GM12878 (cell line): ENCODE data around the gene NUP210L. TPM values are rescaled to one million over a fixed set of nuclear protein-coding genes. Genes with fewer than 3 reads are reported as not detected.

ENCODE experiments used
- ATAC-seq: fragments of 200-7000 bp; cut with Tn5 transposase; 3 replicates; pipeline ENCODE4 v1.9.1; 2020; ENCODE audit warnings: mild to moderate bottlenecking, moderate library complexity
- BruUV-seq: library from RNA; stranded (reverse); fragments of 400-500 nt; replicated peaks from 2 replicates; lab custom pipeline; 2021; lab: Mats Ljungman, UMichigan
- CTCF ChIA-PET: fragments of 300-600 bp; sonication (Branson Sonifier 250); formaldehyde crosslinking; extraction: SDS; loops from one replicate; lab custom pipeline; 2021; ENCODE audit warnings: inconsistent platforms; lab: Yijun Ruan, JAX
- POLR2A ChIA-PET: fragments of 350-600 bp; formaldehyde crosslinking; extraction: SDS; loops from one replicate; lab custom pipeline; 2021; ENCODE audit warnings: inconsistent platforms; lab: Charles Lee
- RAD21 ChIA-PET: fragments of 300-600 bp; sonication (Branson Sonifier 250); formaldehyde crosslinking; loops from one replicate; lab custom pipeline; 2023; ENCODE audit warnings: antibody characterized with exemption; ENCODE audit not compliant: unreplicated experiment; lab: Charles Lee
- SMC1A ChIA-PET: fragments of 300-600 bp; sonication (Branson Sonifier 250); formaldehyde crosslinking; loops from one replicate; lab custom pipeline; 2023; ENCODE audit not compliant: unreplicated experiment, uncharacterized antibody; lab: Charles Lee
- DNase-seq: peaks from one replicate; pipeline ENCODE4 v3.0.0-alpha.2; 2011; ENCODE audit warnings: low read depth, low spot score
- FAIRE-seq: peaks from 3 replicates; lab custom pipeline; 2011; peaks lifted over from hg19 to GRCh38; lab: Jason Lieb, UNC
- H2AFZ ChIP-seq: 2 replicates; pipeline ENCODE4 v1.6.0; 2011; ENCODE audit warnings: low read depth, low read length, control low read depth; ENCODE audit not compliant: control insufficient read depth
- H3K27ac ChIP-seq: 2 replicates; pipeline ENCODE4 v1.5.1; 2011; ENCODE audit warnings: control low read depth; ENCODE audit not compliant: control insufficient read depth, insufficient read depth
- H3K27me3 ChIP-seq, 2 experiments: replicated peaks in 1 of 2; 2 replicates each; pipeline versions ENCODE4 v1.6.0 to v1.6.1; 2011; ENCODE audit warnings: low read length in 1 of 2; ENCODE audit not compliant: control insufficient read depth in 2 of 2, insufficient read depth in 2 of 2
- H3K36me3 ChIP-seq, 2 experiments: 2 replicates each; pipeline ENCODE4 v1.5.1; 2011; ENCODE audit warnings: low read length in 1 of 2; ENCODE audit not compliant: control insufficient read depth in 2 of 2, insufficient read depth in 2 of 2
- H3K4me1 ChIP-seq: 2 replicates; pipeline ENCODE4 v1.6.1; 2011; ENCODE audit warnings: mild to moderate bottlenecking, low read length, moderate library complexity, mixed read lengths; ENCODE audit not compliant: control insufficient read depth, insufficient read depth
- H3K4me2 ChIP-seq: 2 replicates; pipeline ENCODE4 v1.6.0; 2011; ENCODE audit warnings: control low read depth; ENCODE audit not compliant: control insufficient read depth, insufficient read depth
- H3K4me3 ChIP-seq: fragments of 200-600 bp; sonication (generic); 2 replicates; pipeline ENCODE4 v1.5.1; 2016
- H3K79me2 ChIP-seq: 2 replicates; pipeline ENCODE4 v1.6.0; 2011; ENCODE audit warnings: low read length; ENCODE audit not compliant: control insufficient read depth, insufficient read depth
- H3K9ac ChIP-seq: 2 replicates; pipeline ENCODE4 v1.8.0; 2011; ENCODE audit warnings: low read length, control low read depth, mixed read lengths; ENCODE audit not compliant: control insufficient read depth, insufficient read depth
- H3K9me3 ChIP-seq: replicated peaks from 3 replicates; pipeline ENCODE4 v1.5.1; 2011; ENCODE audit warnings: mild to moderate bottlenecking, low read length; ENCODE audit not compliant: control insufficient read depth, insufficient read depth
- H4K20me1 ChIP-seq: 2 replicates; pipeline ENCODE4 v1.6.0; 2011; ENCODE audit not compliant: control insufficient read depth, insufficient read depth
- BHLHE40 ChIP-seq, 2 experiments: fragments of 450-650 bp in 1 of 2; IDR thresholded peaks; 2 replicates each; pipeline ENCODE4 v1.6.1; 2011 to 2017; ENCODE audit warnings: low read depth in 2 of 2, borderline replicate concordance in 1 of 2, improper control_type of control experiment in 1 of 2, low read length in 1 of 2, mild to moderate bottlenecking in 1 of 2
- JUND ChIP-seq: IDR thresholded peaks from 2 replicates; pipeline ENCODE4 v1.6.1; 2012; ENCODE audit warnings: low read depth, mild to moderate bottlenecking, low read length, improper control_type of control experiment, moderate library complexity
- KLF5 ChIP-seq: fragments of 450-650 bp; IDR thresholded peaks from 2 replicates; pipeline ENCODE4 v1.6.1; 2014; ENCODE audit warnings: mild to moderate bottlenecking; ENCODE audit not compliant: partially characterized antibody
- MEF2A ChIP-seq: IDR thresholded peaks from 2 replicates; pipeline ENCODE4 v1.6.1; 2011; ENCODE audit warnings: low read depth, mild to moderate bottlenecking, low read length, moderate library complexity; ENCODE audit not compliant: insufficient read depth
- MTA2 ChIP-seq: fragments of 450-650 bp; IDR thresholded peaks from 2 replicates; pipeline ENCODE4 v1.6.1; 2016; ENCODE audit warnings: low read depth, mild to moderate bottlenecking, moderate library complexity
- PAX8 ChIP-seq: fragments of 450-650 bp; IDR thresholded peaks from 2 replicates; pipeline ENCODE4 v1.6.1; 2017; ENCODE audit warnings: mild to moderate bottlenecking, moderate library complexity
- RAD51 ChIP-seq: fragments of 450-650 bp; IDR thresholded peaks from 2 replicates; pipeline ENCODE4 v1.6.1; 2016; ENCODE audit warnings: moderate library complexity, mild to moderate bottlenecking, inconsistent platforms
- SUZ12 ChIP-seq: fragments of 200-600 bp; sonication (generic); IDR thresholded peaks from one replicate; pipeline ENCODE4 v1.6.1; 2018; ENCODE audit warnings: antibody characterized with exemption, mild to moderate bottlenecking; ENCODE audit not compliant: unreplicated experiment
- ZNF24 ChIP-seq: fragments of 450-650 bp; IDR thresholded peaks from 2 replicates; pipeline ENCODE4 v1.6.1; 2017; ENCODE audit warnings: antibody characterized with exemption, mild to moderate bottlenecking
- WGBS: methylation state at CpG from one replicate; pipeline ENCODE4 v1.1.6; 2016; ENCODE audit warnings: low lambda C conversion rate; ENCODE audit not compliant: insufficient replicate concordance, insufficient coverage; ENCODE audit errors: missing lambda C conversion rate; 5-methylcytosine and 5-hydroxymethylcytosine counted together
- in situ Hi-C: fragments of 300-500 bp; cut with MboI; formaldehyde crosslinking; loops from 9 replicates; pipeline ENCODE4 v1.14.3; 2018; ENCODE audit warnings: mixed read lengths
- intact Hi-C: fragments of 100-400 bp; cut with micrococcal nuclease; formaldehyde crosslinking; loops from one replicate; pipeline ENCODE4 v1.14.2; 2022; ENCODE audit not compliant: unreplicated experiment
- polyA plus RNA-seq, 11 experiments: library from polyadenylated mRNA; depleted of rRNA in 4 of 11; unstranded in 6 of 11; stranded (reverse) in 5 of 11; fragments of >200 nt; fragmentation: Nextera tagmentation in 4 of 11; fragmentation: Illumina TruSeq in 1 of 11; extraction: Ambion mirVana in 4 of 11; extraction: Trizol in 1 of 11; gene quantifications; 1 replicate in 1 of 11; 2 replicates in 10 of 11; pipeline versions ENCODE4 v1.2.1 to v1.2.3, GENCODE V29; 2011 to 2016; ENCODE audit warnings: inconsistent platforms in 2 of 11, missing spikeins in 2 of 11, low read depth in 1 of 11
- total RNA-seq, 4 experiments: library from RNA; depleted of rRNA in 3 of 4; stranded (reverse); fragments of >200 nt in 3 of 4; fragmentation: Illumina TruSeq in 1 of 4; extraction: Trizol in 1 of 4; gene quantifications; 2 replicates each; pipeline versions ENCODE4 v1.2.1 to v1.2.3, GENCODE V29; 2013 to 2021
- TF ChIP-seq, protein P1 (sequence below): fragments of 450-650 bp; IDR thresholded peaks from 2 replicates; pipeline ENCODE4 v1.6.1; 2016; ENCODE audit warnings: mild to moderate bottlenecking
- TF ChIP-seq, protein P2 (sequence below), 3 experiments: IDR thresholded peaks in 2 of 3; conservative IDR thresholded peaks in 1 of 3; 2 replicates each; pipeline ENCODE4 v1.5.1; 2011; ENCODE audit warnings: low read depth in 3 of 3, low read length in 3 of 3, mild to moderate bottlenecking in 3 of 3, control low read depth in 2 of 3, moderate library complexity in 2 of 3, inconsistent platforms in 1 of 3, mixed read lengths in 1 of 3; ENCODE audit not compliant: control insufficient read depth in 2 of 3, insufficient read depth in 1 of 3; ENCODE audit errors: extremely low read depth in 1 of 3

NUP210L gene
- total and polyA plus RNA-seq, 10 of the 15 experiments (the other 5 are each of a cell fraction or from before 2014, with no cell fraction given), result 0.04 to 0.08 (median 0.07) TPM; not detected in 7

DNA sequence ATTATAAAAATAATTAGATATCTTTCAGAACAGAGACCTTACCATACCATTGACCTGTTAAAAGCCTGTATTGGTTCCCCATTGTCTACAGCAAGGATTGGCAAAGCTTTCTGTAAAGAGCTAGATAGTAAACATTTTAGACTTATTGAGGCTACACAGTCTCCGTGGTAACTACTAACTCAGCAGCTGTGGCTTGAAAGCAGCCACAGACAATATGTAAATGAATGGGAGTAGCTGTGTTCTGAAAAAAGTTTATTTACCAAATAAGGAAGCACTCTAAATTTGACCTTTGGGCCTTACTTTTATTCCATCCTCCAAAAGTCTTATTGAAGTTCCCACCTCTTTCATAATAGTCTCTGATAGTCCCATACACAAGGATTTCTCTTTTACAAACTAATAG is 39.7 kb downstream of the NUP210L start:
- Histone ChIP-seq H3K4me3 (no peak overlapping the region), H3K27me3 (no peaks in the 10 kb centered on the region), H3K4me2 (no peak overlapping the region), H4K20me1 (no peaks in the 10 kb centered on the region), H3K27ac (no peak overlapping the region), H3K79me2 (no peaks in the 10 kb centered on the region), H2AFZ (no peak overlapping the region; the same call in 1 of the 2 replicates), H3K4me1 (no peaks in the 10 kb centered on the region; the same call in 1 of the 2 replicates), H3K36me3 (no peaks in the 10 kb centered on the region), H3K9me3 (no peaks in the 10 kb centered on the region), H3K9ac (no peak overlapping the region)
- TF ChIP-seq PAX8, result no peak
- no peak for TF ChIP-seq JUND
- TF ChIP-seq BHLHE40 (IDR thresholded peaks at IDR 0.05; ENCODE audit: borderline replicate concordance in 1 of 2, low read depth in 2 of 2, low read length in 1 of 2), result no peak
- no peak for TF ChIP-seq MTA2
- no peak for TF ChIP-seq ZNF24
- no peak for TF ChIP-seq KLF5
- in situ Hi-C loops (no loop called here), intact Hi-C loops (no loop called here)
- FAIRE-seq (peak; percentile 61), ATAC-seq (peak; percentile 69), DNase-seq (no peak)
- BruUV-seq, result no TSS peak
- POLR2A ChIA-PET, result no interaction called here
- SMC1A ChIA-PET, result interaction anchor here (0.5 to 1.2 kb wide), 2 partner anchors 9 to 225 kb away, joined by 3 read pairs; no protein-coding TSS in a partner anchor
- RAD21 ChIA-PET, result no interaction called here
- CTCF ChIA-PET, result interaction anchor here (1.2 kb wide), 2 partner anchors 13 to 120 kb away, joined by 3 read pairs; no protein-coding TSS in a partner anchor
- 0% methylated on average over 1 of the region's 1 CpG for WGBS

DNA sequence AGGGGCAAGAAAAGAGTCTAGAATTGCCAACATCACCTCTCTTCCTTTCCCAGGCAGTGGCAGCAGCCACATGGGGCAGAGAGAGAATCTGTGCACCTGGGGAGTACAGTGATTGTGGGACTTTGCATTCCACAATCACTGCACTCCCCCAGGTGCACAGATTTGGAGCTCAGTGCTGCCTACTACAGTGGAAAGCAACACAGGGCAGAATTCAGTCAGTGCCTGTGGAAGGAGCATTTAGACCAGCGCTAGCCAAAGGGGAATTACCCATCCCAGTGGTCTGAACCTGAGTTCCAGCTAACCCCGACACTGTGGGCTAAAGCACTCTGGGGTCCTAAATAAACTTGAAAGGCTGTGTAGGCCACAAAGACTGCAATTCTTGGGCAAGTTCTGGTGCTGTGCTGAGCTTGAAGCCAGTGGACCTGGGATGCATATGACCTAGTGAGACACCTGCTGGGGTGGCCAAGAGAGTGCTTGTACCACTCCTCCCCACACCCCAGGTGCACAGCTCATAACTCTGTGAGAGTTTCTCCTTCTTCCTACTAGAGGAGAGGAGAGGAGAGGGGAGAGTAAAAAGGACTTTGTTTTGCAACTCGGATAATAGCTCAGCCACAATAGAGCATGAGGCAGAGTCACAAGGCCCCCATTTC is 50.3 kb downstream of the NUP210L start:
- in situ Hi-C loops (no loop called here), intact Hi-C loops (no loop called here)
- Histone ChIP-seq H4K20me1 (no peaks in the 10 kb centered on the region), H3K4me1 (no peaks in the 10 kb centered on the region), H3K9me3 (no peaks in the 10 kb centered on the region), H3K9ac (no peak overlapping the region), H3K79me2 (no peaks in the 10 kb centered on the region), H2AFZ (no peak overlapping the region), H3K4me3 (no peak overlapping the region), H3K4me2 (no peak overlapping the region), H3K27me3 (no peaks in the 10 kb centered on the region), H3K36me3 (no peaks in the 10 kb centered on the region), H3K27ac (no peak overlapping the region)
- DNase-seq (no peak), ATAC-seq (peak; percentile 67), FAIRE-seq (no peak)
- ChIA-PET RAD21 (no interaction called here), CTCF (interaction anchor here (0.8 kb wide), 1 partner anchor 16 kb away, joined by 6 read pairs; no protein-coding TSS in a partner anchor), POLR2A (no interaction called here), SMC1A (no interaction called here)
- no peak for TF ChIP-seq SUZ12
- TF ChIP-seq, protein P1, sequence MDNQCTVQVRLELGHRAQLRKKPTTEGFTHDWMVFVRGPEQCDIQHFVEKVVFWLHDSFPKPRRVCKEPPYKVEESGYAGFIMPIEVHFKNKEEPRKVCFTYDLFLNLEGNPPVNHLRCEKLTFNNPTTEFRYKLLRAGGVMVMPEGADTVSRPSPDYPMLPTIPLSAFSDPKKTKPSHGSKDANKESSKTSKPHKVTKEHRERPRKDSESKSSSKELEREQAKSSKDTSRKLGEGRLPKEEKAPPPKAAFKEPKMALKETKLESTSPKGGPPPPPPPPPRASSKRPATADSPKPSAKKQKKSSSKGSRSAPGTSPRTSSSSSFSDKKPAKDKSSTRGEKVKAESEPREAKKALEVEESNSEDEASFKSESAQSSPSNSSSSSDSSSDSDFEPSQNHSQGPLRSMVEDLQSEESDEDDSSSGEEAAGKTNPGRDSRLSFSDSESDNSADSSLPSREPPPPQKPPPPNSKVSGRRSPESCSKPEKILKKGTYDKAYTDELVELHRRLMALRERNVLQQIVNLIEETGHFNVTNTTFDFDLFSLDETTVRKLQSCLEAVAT, result no peak
- TF ChIP-seq MEF2A, result no peak
- TF ChIP-seq RAD51, result no peak
- TF ChIP-seq, protein P2, sequence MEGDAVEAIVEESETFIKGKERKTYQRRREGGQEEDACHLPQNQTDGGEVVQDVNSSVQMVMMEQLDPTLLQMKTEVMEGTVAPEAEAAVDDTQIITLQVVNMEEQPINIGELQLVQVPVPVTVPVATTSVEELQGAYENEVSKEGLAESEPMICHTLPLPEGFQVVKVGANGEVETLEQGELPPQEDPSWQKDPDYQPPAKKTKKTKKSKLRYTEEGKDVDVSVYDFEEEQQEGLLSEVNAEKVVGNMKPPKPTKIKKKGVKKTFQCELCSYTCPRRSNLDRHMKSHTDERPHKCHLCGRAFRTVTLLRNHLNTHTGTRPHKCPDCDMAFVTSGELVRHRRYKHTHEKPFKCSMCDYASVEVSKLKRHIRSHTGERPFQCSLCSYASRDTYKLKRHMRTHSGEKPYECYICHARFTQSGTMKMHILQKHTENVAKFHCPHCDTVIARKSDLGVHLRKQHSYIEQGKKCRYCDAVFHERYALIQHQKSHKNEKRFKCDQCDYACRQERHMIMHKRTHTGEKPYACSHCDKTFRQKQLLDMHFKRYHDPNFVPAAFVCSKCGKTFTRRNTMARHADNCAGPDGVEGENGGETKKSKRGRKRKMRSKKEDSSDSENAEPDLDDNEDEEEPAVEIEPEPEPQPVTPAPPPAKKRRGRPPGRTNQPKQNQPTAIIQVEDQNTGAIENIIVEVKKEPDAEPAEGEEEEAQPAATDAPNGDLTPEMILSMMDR (IDR thresholded peaks at IDR 0.05 in 2 of 3, conservative IDR thresholded peaks at IDR 0.05 in 1 of 3; ENCODE audit: control insufficient read depth in 2 of 3, extremely low read depth in 1 of 3, insufficient read depth in 1 of 3, low read depth in 3 of 3, low read length in 3 of 3), result peak in 2 of 3 experiments; percentile 19 to 27; a peak in 1 of 6 replicates
- 53% methylated on average over 3 of the region's 3 CpGs for WGBS
- no TSS peak for BruUV-seq
